Body of pancreas (tissue), 4 donors: ENCODE data around the gene ITPKC. TPM values are rescaled to one million over a fixed set of nuclear protein-coding genes. Genes with fewer than 3 reads are reported as not detected.
"Not testable (repeated sequence)": the region's sequence is repeated elsewhere in the genome, so short reads cannot be mapped to it uniquely, and the experiment has no call there.

ENCODE experiments used
- ATAC-seq: fragments of 150-250 bp; one replicate; pipeline ENCODE4 v1.9.1; 2016
- DNase-seq, 4 donors: peaks; one replicate each; pipeline ENCODE4 v3.0.0-alpha.2; 2019
- H3K27ac ChIP-seq, 4 donors: fragments of 200-600 bp; sonication (generic); 1 replicate in 3 of 4; 2 replicates in 1 of 4; pipeline versions ENCODE4 v1.5.1 to v1.6.1; 2016 to 2019; ENCODE audit warnings: mild to moderate bottlenecking in 1 of 4, mixed read lengths in 1 of 4, moderate library complexity in 1 of 4
- H3K27me3 ChIP-seq, 2 donors: fragments of 200-600 bp; sonication (generic); one replicate each; pipeline ENCODE4 v1.6.0; 2016; ENCODE audit warnings: mild to moderate bottlenecking in 1 of 2
- H3K36me3 ChIP-seq, 2 donors: fragments of 200-600 bp; sonication (generic); replicated peaks in 1 of 2; 2 replicates each; pipeline ENCODE4 v1.5.1; 2016; ENCODE audit warnings: low read depth in 2 of 2; ENCODE audit not compliant: insufficient read depth in 1 of 2
- H3K4me1 ChIP-seq: fragments of 200-600 bp; sonication (generic); one replicate; pipeline ENCODE4 v1.6.0; 2016
- H3K4me3 ChIP-seq, 2 donors: fragments of 200-600 bp; sonication (generic); 1 replicate in 1 of 2; 2 replicates in 1 of 2; pipeline ENCODE4 v1.5.1; 2016 to 2019
- H3K9me3 ChIP-seq, 3 donors: fragments of 200-600 bp; sonication (generic); 1 replicate in 2 of 3; 2 replicates in 1 of 3; pipeline ENCODE4 v1.5.1; 2016
- POLR2A ChIP-seq, 3 donors: fragments of 450-650 bp; IDR thresholded peaks; one replicate each; pipeline ENCODE4 v1.6.1; 2016; ENCODE audit warnings: antibody characterized with exemption in 3 of 3, mild to moderate bottlenecking in 2 of 3
- WGBS, 2 donors: methylation state at CpG; one replicate each; pipeline ENCODE4 v1.1.5; 2017; 5-methylcytosine and 5-hydroxymethylcytosine counted together
- intact Hi-C: fragments of 100-400 bp; cut with DNase I; formaldehyde crosslinking; loops from one replicate; pipeline ENCODE4 v1.15.1; 2023
- small RNA-seq: library from RNA; depleted of rRNA; stranded (forward); fragments of <200 nt; gene quantifications from one replicate; pipeline ENCODE3, GENCODE V24; 2016
- total RNA-seq, 2 donors: library from RNA; depleted of rRNA; stranded (reverse); fragments of >200 nt; gene quantifications; one replicate each; pipeline ENCODE4 v1.1.0, GENCODE V29; 2016
- TF ChIP-seq, protein P1 (sequence below), 7 experiments: fragments of 450-650 bp in 4 of 7; fragments of 200-600 bp in 3 of 7; sonication (generic) in 3 of 7; IDR thresholded peaks; one replicate each; pipeline ENCODE4 v1.5.1; 2016 to 2019; ENCODE audit warnings: antibody characterized with exemption in 7 of 7

The ITPKC gene
- total RNA-seq, 2 donors from 2014 or later, result 14.0 to 27.7 TPM

DNA sequence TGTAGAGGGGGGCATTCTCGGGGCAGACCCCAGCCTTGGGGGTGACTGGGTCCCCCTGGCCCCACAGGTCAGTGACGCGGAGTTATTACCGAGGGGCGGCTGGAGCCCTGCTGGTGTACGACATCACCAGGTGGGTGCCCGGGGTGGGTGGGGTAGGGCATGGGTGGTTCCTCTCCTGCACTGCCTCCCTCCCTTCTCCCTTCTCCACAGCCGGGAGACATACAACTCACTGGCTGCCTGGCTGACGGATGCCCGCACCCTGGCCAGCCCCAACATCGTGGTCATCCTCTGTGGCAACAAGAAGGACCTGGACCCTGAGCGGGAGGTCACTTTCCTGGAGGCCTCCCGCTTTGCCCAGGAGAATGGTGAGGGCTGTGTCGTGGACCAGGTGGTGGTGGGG is 66.8 kb downstream of the ITPKC start:
- DNase-seq, result no peak
- H3K27ac ChIP-seq, result no peak overlapping the region
- peaks cover 6% of the 10 kb centered on the region for H3K4me1 ChIP-seq

DNA sequence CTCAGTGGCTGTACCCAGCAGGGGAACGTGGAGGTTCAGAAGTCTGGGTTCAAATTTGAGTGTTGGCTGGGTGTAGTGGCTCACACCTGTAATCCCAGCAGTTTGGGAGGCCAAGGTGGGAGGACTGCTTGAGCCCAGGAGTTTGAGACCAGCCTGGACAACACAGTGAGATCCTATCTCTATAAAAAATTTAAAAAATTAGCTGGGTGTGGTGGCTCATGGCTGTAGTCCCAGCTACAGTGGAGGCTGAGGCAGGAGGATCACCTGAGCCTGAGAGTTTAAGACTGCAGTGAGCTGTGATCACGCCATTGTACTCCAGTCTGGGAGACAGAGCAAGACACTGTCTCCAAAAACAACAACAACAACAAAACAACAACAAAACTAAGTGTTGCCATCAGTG is 67.2 kb downstream of the ITPKC start:
- H3K36me3 ChIP-seq, H3K27me3 ChIP-seq, H3K4me3 ChIP-seq, DNase-seq, H3K9me3 ChIP-seq, H3K27ac ChIP-seq, H3K4me1 ChIP-seq, intact Hi-C loops, ATAC-seq: not testable (repeated sequence)
- 95 to 100% methylated on average over 2 of the region's 2 CpGs for WGBS, 2 donors

More for the DNA sequence above, 66.8 kb downstream of the ITPKC start:
- no peak for TF ChIP-seq POLR2A (IDR thresholded peaks at IDR 0.05)
- TF ChIP-seq, protein P1, sequence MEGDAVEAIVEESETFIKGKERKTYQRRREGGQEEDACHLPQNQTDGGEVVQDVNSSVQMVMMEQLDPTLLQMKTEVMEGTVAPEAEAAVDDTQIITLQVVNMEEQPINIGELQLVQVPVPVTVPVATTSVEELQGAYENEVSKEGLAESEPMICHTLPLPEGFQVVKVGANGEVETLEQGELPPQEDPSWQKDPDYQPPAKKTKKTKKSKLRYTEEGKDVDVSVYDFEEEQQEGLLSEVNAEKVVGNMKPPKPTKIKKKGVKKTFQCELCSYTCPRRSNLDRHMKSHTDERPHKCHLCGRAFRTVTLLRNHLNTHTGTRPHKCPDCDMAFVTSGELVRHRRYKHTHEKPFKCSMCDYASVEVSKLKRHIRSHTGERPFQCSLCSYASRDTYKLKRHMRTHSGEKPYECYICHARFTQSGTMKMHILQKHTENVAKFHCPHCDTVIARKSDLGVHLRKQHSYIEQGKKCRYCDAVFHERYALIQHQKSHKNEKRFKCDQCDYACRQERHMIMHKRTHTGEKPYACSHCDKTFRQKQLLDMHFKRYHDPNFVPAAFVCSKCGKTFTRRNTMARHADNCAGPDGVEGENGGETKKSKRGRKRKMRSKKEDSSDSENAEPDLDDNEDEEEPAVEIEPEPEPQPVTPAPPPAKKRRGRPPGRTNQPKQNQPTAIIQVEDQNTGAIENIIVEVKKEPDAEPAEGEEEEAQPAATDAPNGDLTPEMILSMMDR (IDR thresholded peaks at IDR 0.05), result no peak
- H3K9me3 ChIP-seq, result no peaks in the 10 kb centered on the region
- no peaks in the 10 kb centered on the region for H3K36me3 ChIP-seq
- H3K27me3 ChIP-seq, result no peaks in the 10 kb centered on the region
- ATAC-seq, result no peak
- intact Hi-C loops, result no loop called here
- 94 to 96% methylated on average over 9 to 14 of the region's 14 CpGs for WGBS, 2 donors
- H3K4me3 ChIP-seq, result no peak overlapping the region

DNA sequence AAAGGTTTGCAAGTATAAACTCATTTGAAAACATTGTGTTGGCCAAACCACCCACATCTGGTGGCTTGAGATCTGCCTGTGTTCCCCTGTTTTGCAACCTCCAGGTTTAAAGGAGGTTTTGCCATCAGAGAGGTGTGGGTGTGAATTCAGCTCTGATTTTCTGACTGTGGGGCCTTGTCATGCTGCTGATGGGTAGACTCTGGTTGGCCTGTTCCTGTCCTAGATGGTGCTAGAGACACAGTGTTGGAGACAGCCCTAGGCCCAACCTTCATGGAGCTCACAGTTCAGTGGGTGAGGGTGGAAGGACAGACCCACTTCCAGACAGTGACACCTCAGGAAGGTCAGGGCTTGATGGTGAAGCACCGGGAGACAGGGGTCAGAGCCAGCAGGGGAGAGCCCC is 68.6 kb downstream of the ITPKC start:
- Histone ChIP-seq H3K27ac (no peak overlapping the region), H3K36me3 (no peaks in the 10 kb centered on the region), H3K4me1 (no peaks in the 10 kb centered on the region), H3K4me3 (no peak overlapping the region), H3K9me3 (no peaks in the 10 kb centered on the region), H3K27me3 (no peaks in the 10 kb centered on the region)
- DNase-seq (no peak), ATAC-seq (no peak)
- TF ChIP-seq, protein P1 (IDR thresholded peaks at IDR 0.05), result no peak
- no peak for TF ChIP-seq POLR2A (IDR thresholded peaks at IDR 0.05)
- intact Hi-C loops, result no loop called here
- 40 to 60% methylated on average over 1 of the region's 1 CpG for WGBS, 2 donors

DNA sequence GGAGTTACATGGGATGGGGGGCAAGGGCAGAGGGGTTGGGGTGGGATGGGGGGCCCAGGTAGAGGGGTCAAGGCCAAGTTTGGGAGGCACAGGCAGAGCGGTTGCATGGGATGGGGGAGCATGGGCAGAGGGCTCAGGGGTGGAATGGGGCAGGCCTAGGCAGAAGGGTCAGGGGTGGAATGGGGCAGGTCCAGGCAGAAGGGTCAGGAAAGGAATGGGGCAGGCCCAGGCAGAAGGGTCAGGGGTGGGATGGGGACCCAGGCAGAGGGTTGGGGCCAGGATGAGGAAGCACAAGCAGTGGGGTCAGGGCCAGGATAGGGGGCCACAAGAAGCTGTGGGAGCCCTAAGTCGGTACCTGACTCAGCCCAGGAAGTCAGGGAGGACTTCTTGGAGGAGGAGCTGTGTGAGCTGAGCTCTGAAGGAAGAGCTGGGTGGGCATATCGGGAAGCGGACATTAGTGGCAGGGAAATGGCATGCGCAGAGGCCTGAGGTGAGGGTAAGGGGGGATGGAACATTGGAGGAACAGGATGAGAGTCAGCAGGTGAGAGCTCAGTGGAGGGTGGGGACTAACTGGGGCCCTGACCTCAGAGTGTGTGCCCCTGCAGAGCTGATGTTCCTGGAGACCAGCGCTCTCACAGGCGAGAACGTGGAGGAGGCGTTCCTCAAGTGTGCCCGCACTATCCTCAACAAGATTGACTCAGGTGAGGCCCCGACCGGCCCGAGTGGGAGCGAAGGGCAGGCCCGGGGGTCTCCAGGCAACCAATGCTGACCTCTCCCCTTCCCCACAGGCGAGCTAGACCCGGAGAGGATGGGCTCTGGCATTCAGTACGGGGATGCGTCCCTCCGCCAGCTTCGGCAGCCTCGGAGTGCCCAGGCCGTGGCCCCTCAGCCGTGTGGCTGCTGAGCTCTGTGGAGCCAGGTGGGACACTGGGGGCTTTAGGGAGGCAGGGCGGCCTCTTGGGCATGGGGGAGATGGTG is 69.4 kb downstream of the ITPKC start:
- no peaks in the 10 kb centered on the region for H3K27me3 ChIP-seq
- H3K9me3 ChIP-seq, result no peaks in the 10 kb centered on the region
- intact Hi-C loops, result no loop called here
- TF ChIP-seq, protein P1 (IDR thresholded peaks at IDR 0.05), result no peak
- TF ChIP-seq POLR2A (IDR thresholded peaks at IDR 0.05), result no peak
- H3K36me3 ChIP-seq, result no peaks in the 10 kb centered on the region
- ATAC-seq (no peak), DNase-seq (no peak)
- no peak overlapping the region for H3K4me3 ChIP-seq
- H3K4me1 ChIP-seq, result no peaks in the 10 kb centered on the region
- WGBS, 2 donors, result 88 to 92% methylated on average over 17 to 25 of the region's 25 CpGs
- H3K27ac ChIP-seq, result no peak overlapping the region

Small RNA genes within 50 kb of the gene (small RNA-seq; reads per million reads assigned to genes)
- not detected for gene RNU6-195P

Other genes with a start within 250 kb of the ITPKC start
- gene SHKBP1, start 140.2 kb upstream of the ITPKC start, total RNA-seq, result 10 to 100 TPM; 43.3 to 63.6 TPM
- gene LTBP4, start 115.7 kb upstream of the ITPKC start, total RNA-seq, result 100 to 1,000 TPM in 1 of 2 donors, 10 to 100 TPM in 1; 45.1 to 195 TPM
- gene NUMBL, start 26.5 kb upstream of the ITPKC start, total RNA-seq, result 10 to 100 TPM in 1 of 2 donors, 1 to 10 TPM in 1; 9.1 to 73.5 TPM
- 10 to 100 TPM; 29.8 to 31.3 TPM for gene COQ8B, start 226 bp upstream of the ITPKC start, total RNA-seq
- gene ACTMAP, start 33.4 kb downstream of the ITPKC start, total RNA-seq, result 1 to 10 TPM; 3.0 to 4.2 TPM
- 10 to 100 TPM; 18.7 to 42.2 TPM for gene SNRPA, start 34.1 kb downstream of the ITPKC start, total RNA-seq
- gene MIA, start 58.4 kb downstream of the ITPKC start, total RNA-seq, result 1 to 10 TPM in 1 of 2 donors, not detected in 1; 5.9 TPM
- gene RAB4B, start 61.1 kb downstream of the ITPKC start, total RNA-seq, result 10 to 100 TPM; 20.4 to 23.3 TPM
- gene EGLN2, start 82.1 kb downstream of the ITPKC start, total RNA-seq, result 10 to 100 TPM; 50.8 to 51.4 TPM
- not detected for gene CYP2A6, start 133.3 kb downstream of the ITPKC start, total RNA-seq
- not detected for gene CYP2A7, start 165.1 kb downstream of the ITPKC start, total RNA-seq